Endothelial cell of umbilical vein (primary cell): ENCODE results near the gene DUSP16. TPM values are rescaled to one million over a fixed set of nuclear protein-coding genes. Genes with fewer than 3 reads are reported as not detected.

ENCODE experiments used
- BruUV-seq: library from RNA; stranded (reverse); fragments of 400-500 nt; replicated peaks from 2 replicates; lab custom pipeline; 2021; lab: Mats Ljungman, UMichigan
- CTCF ChIA-PET: fragments of 300-600, 350-600 bp; sonication (Branson Sonifier 250); formaldehyde crosslinking; loops from one replicate; lab custom pipeline; 2021; ENCODE audit warnings: antibody characterized with exemption, inconsistent platforms; lab: Charles Lee
- POLR2A ChIA-PET: fragments of 300-600, 350-600 bp; sonication (Branson Sonifier 250); formaldehyde crosslinking; loops from one replicate; lab custom pipeline; 2021; ENCODE audit warnings: antibody characterized with exemption, inconsistent platforms; lab: Charles Lee
- DNase-seq: peaks from one replicate; pipeline ENCODE4 v3.0.0-alpha.2; 2011; ENCODE audit warnings: low read depth, low spot score
- FAIRE-seq: peaks from 2 replicates; lab custom pipeline; 2011; peaks lifted over from hg19 to GRCh38; lab: Jason Lieb, UNC
- H2AFZ ChIP-seq: 2 replicates; pipeline ENCODE4 v1.6.0; 2012; ENCODE audit warnings: low read depth, low read length, control low read depth, inconsistent platforms
- H3K27ac ChIP-seq: 2 replicates; pipeline ENCODE4 v1.5.1; 2011; ENCODE audit warnings: low read depth, mild to moderate bottlenecking, control low read depth, low read length, moderate library complexity; ENCODE audit not compliant: insufficient read depth
- H3K27me3 ChIP-seq, 2 experiments: 2 replicates each; pipeline versions ENCODE4 v1.6.0 to v1.6.1; 2011; ENCODE audit warnings: low read length in 2 of 2, mixed read lengths in 1 of 2; ENCODE audit not compliant: control insufficient read depth in 2 of 2, insufficient read depth in 2 of 2
- H3K36me3 ChIP-seq, 2 experiments: 2 replicates in 1 of 2; 3 replicates in 1 of 2; pipeline ENCODE4 v1.5.1; 2011; ENCODE audit warnings: low read length in 2 of 2, mild to moderate bottlenecking in 1 of 2, moderate library complexity in 1 of 2; ENCODE audit not compliant: control insufficient read depth in 2 of 2, insufficient read depth in 2 of 2; ENCODE audit errors: extremely low read depth in 1 of 2
- H3K4me1 ChIP-seq: 3 replicates; pipeline ENCODE4 v1.5.1; 2011; ENCODE audit warnings: mild to moderate bottlenecking, low read length; ENCODE audit not compliant: control insufficient read depth, insufficient read depth; ENCODE audit errors: extremely low read depth
- H3K4me2 ChIP-seq: 2 replicates; pipeline ENCODE4 v1.6.1; 2011; ENCODE audit warnings: low read length, control low read depth, mixed read lengths; ENCODE audit not compliant: insufficient read depth
- H3K4me3 ChIP-seq, 3 experiments: fragments of 200-600 bp in 1 of 3; sonication (generic), shearing (Covaris generic) in 1 of 3; replicated peaks in 1 of 3; 2 replicates each; pipeline ENCODE4 v1.5.1; 2011 to 2016; ENCODE audit warnings: control low read depth in 3 of 3, low read length in 3 of 3, mild to moderate bottlenecking in 2 of 3, inconsistent platforms in 1 of 3, low read depth in 1 of 3, moderate library complexity in 1 of 3; ENCODE audit not compliant: insufficient read depth in 1 of 3
- H3K79me2 ChIP-seq: 2 replicates; pipeline ENCODE4 v1.6.0; 2012; ENCODE audit warnings: low read length, inconsistent platforms; ENCODE audit not compliant: control insufficient read depth, insufficient read depth
- H3K9ac ChIP-seq: replicated peaks from 2 replicates; pipeline ENCODE3; 2011; ENCODE audit warnings: low read length, control low read depth; ENCODE audit not compliant: insufficient read depth; ENCODE audit errors: extremely low read depth
- H3K9me1 ChIP-seq: replicated peaks from 3 replicates; pipeline ENCODE4 v1.6.0; 2011; ENCODE audit warnings: mild to moderate bottlenecking, low read length; ENCODE audit not compliant: control insufficient read depth, insufficient read depth; ENCODE audit errors: extremely low read depth
- H3K9me3 ChIP-seq: replicated peaks from 2 replicates; pipeline ENCODE4 v1.5.1; 2012; ENCODE audit warnings: low read length, inconsistent platforms; ENCODE audit not compliant: control insufficient read depth, insufficient read depth
- H4K20me1 ChIP-seq: replicated peaks from 2 replicates; pipeline ENCODE3; 2011; ENCODE audit warnings: mild to moderate bottlenecking, low read length; ENCODE audit not compliant: control insufficient read depth, insufficient read depth; ENCODE audit errors: extremely low read depth
- CTCF ChIP-seq, 2 donors: IDR thresholded peaks; 1 replicate in 1 of 2; 2 replicates in 1 of 2; pipeline ENCODE4 v1.5.1; 2011; ENCODE audit warnings: low read length in 2 of 2, mild to moderate bottlenecking in 2 of 2, moderate library complexity in 2 of 2, control low read depth in 1 of 2, inconsistent platforms in 1 of 2, low read depth in 1 of 2; ENCODE audit not compliant: insufficient read depth in 1 of 2; ENCODE audit errors: extremely low read depth in 1 of 2
- EZH2 ChIP-seq: IDR thresholded peaks from 2 replicates; pipeline ENCODE4 v1.6.1; 2012; ENCODE audit warnings: borderline replicate concordance, low read depth, mild to moderate bottlenecking, moderate library complexity, low read length, inconsistent platforms; ENCODE audit not compliant: severe bottlenecking
- FOS ChIP-seq: IDR thresholded peaks from 2 replicates; pipeline ENCODE4 v1.6.1; 2011; ENCODE audit warnings: mild to moderate bottlenecking, low read length, moderate library complexity, borderline replicate concordance; ENCODE audit not compliant: insufficient read depth
- GATA2 ChIP-seq: IDR thresholded peaks from 2 replicates; pipeline ENCODE4 v1.7.0; 2011; ENCODE audit warnings: low read depth, mild to moderate bottlenecking, moderate library complexity, mixed read lengths, low read length; ENCODE audit not compliant: insufficient read length, insufficient read depth
- JUN ChIP-seq: IDR thresholded peaks from 2 replicates; pipeline ENCODE4 v1.6.1; 2011; ENCODE audit warnings: borderline replicate concordance, low read depth; ENCODE audit not compliant: insufficient read length, insufficient read depth
- MAX ChIP-seq: IDR thresholded peaks from 2 replicates; pipeline ENCODE4 v1.6.1; 2011; ENCODE audit not compliant: insufficient read depth, insufficient read length
- MYC ChIP-seq: IDR thresholded peaks from one replicate; pipeline ENCODE4 v1.6.1; 2011; ENCODE audit warnings: mild to moderate bottlenecking, low read depth, low read length
- POLR2A ChIP-seq: IDR thresholded peaks from 2 replicates; pipeline ENCODE4 v1.6.1; 2012; ENCODE audit warnings: low read depth, mild to moderate bottlenecking, control low read depth, low read length
- POLR2AphosphoS5 ChIP-seq: IDR thresholded peaks from 2 replicates; pipeline ENCODE4 v1.6.1; 2012; ENCODE audit warnings: low read depth, mild to moderate bottlenecking, control low read depth, low read length, moderate library complexity; ENCODE audit not compliant: insufficient read depth
- dilution Hi-C: fragments of 300-500 bp; cut with MboI; formaldehyde crosslinking; loops from one replicate; pipeline ENCODE4 v1.15.0; 2019; ENCODE audit warnings: low sequenced_read_pairs; ENCODE audit not compliant: extremely low pct_ligation_motif_present
- intact Hi-C: fragments of 100-400 bp; cut with micrococcal nuclease; formaldehyde crosslinking; loops from one replicate; pipeline ENCODE4 v1.10.0; 2022
- polyA plus RNA-seq, 4 experiments: library from polyadenylated mRNA; depleted of rRNA in 3 of 4; stranded (reverse) in 3 of 4; unstranded in 1 of 4; fragments of >200 nt; gene quantifications; 2 replicates each; pipeline versions ENCODE4 v1.2.1 to v1.2.3, GENCODE V29; 2011 to 2012; ENCODE audit warnings: missing spikeins in 1 of 4
- total RNA-seq: library from RNA; stranded (reverse); gene quantifications from 2 replicates; pipeline ENCODE4 v1.2.3, GENCODE V29; 2021

DUSP16 gene
- total and polyA plus RNA-seq, 2 donors (not counting 3 experiments of a cell fraction or from before 2014, with no cell fraction given): 7.4 to 19.5 TPM

- POLR2A ChIA-PET: interaction anchor here (0.6 kb wide), 1 partner anchor 12 kb away, joined by 4 read pairs; no protein-coding TSS in a partner anchor
- FAIRE-seq: peak; percentile 85
- dilution Hi-C loops: no loop called here
These were observed 119.2 kb downstream of the DUSP16 start for GRCh38 chr12:12443431-12443878.

More at GRCh38 chr12:12443431-12443878, 119.2 kb downstream of the DUSP16 start:
- BruUV-seq: no TSS peak
- H3K27ac ChIP-seq: peak overlapping the region; percentile 83
- peaks cover 54% of the 10 kb centered on the region for H3K4me1 ChIP-seq
- peak overlapping the region; percentile 36 for H3K9ac ChIP-seq
- peak; percentile 85 for DNase-seq
- intact Hi-C loops: loop anchor here (1.0 to 2.0 kb wide), 2 partner anchors 41 to 119 kb away; partner anchors contain the start of gene DUSP16
- no peaks in the 10 kb centered on the region for H3K36me3 ChIP-seq
- TF ChIP-seq FOS (no peak), CTCF (IDR thresholded peaks at IDR 0.05; ENCODE audit: extremely low read depth in 1 of 2, insufficient read depth in 1 of 2, low read depth in 1 of 2, low read length in 2 of 2) (no peak), MAX (no peak), POLR2AphosphoS5 (no peak), MYC (no peak), GATA2 (no peak), EZH2 (no peak), POLR2A (no peak), JUN (no peak)
- no peaks in the 10 kb centered on the region for H3K27me3 ChIP-seq
- H2AFZ ChIP-seq: no peak overlapping the region
- H3K9me1 ChIP-seq: no peaks in the 10 kb centered on the region
- CTCF ChIA-PET: interaction anchor here (0.8 to 1.1 kb wide), 3 partner anchors 45 to 533 kb away, joined by 3 to 6 read pairs (median 3); no protein-coding TSS in a partner anchor
- no peak overlapping the region for H3K4me3 ChIP-seq
- H3K4me2 ChIP-seq: peak overlapping the region; percentile 32
- no peaks in the 10 kb centered on the region for H4K20me1 ChIP-seq
- H3K9me3 ChIP-seq: no peaks in the 10 kb centered on the region
- peaks cover 1% of the 10 kb centered on the region for H3K79me2 ChIP-seq
